GM12873 (cell line): ENCODE measurements around the gene SLC12A1.

Experiments
- TF ChIP-seq, protein P1 (sequence below): IDR thresholded peaks from 2 replicates; pipeline ENCODE4 v1.5.1; 2012; ENCODE audit warnings: low read depth, mild to moderate bottlenecking, moderate library complexity, low read length, control low read depth; ENCODE audit not compliant: insufficient read depth; ENCODE audit errors: missing control alignments

SLC12A1 gene

DNA sequence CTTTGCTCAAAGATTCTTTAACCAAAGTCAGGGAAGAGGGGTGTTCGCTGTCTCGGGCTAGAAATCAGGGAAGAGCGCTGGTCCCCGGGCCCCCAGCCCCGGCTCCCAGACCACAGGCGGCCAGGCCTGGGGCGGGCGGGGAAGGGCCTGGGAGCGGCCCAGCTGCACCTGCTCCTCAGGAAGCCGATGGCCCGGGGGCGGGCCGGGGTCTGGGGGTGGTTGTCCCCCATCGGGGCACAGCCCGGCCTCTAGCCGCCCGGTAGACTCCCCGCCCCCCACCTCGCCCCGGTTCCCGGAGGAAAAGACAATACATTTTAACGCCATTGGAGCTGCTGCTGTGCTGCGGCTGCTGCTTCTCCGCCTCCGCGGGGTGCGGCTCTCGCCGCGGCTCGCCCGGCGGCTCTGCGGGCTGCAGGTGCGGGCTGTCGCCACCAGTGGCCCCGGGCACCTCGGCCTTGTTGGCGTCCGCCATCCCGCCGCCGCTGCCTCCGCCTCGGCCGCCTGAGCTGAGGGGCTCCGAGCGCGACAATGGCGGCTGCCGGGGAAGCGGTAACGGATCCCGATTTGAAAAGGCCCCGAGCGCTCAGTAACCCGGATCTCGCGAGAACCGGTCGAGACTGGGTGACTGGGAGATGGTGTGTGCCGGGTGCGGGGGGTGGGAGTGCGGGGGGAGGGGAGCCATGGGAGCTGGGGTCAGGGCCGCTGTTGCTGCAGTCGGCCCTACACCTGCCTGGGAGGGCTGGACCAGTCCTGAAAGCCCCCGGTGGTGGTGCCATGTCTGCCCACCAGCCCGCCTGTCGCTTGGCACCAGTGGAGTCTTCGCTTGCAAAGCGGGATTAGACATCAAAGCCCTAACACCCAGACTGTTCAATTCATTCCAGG, 28.1 kb upstream of the SLC12A1 start, which contains the start of gene MYEF2:
Gene MYEF2 (minus strand): TSS at position 530 of the 882 bp plus-strand sequence. CDS start 58 bp downstream, at position 472.
- TF ChIP-seq, protein P1, sequence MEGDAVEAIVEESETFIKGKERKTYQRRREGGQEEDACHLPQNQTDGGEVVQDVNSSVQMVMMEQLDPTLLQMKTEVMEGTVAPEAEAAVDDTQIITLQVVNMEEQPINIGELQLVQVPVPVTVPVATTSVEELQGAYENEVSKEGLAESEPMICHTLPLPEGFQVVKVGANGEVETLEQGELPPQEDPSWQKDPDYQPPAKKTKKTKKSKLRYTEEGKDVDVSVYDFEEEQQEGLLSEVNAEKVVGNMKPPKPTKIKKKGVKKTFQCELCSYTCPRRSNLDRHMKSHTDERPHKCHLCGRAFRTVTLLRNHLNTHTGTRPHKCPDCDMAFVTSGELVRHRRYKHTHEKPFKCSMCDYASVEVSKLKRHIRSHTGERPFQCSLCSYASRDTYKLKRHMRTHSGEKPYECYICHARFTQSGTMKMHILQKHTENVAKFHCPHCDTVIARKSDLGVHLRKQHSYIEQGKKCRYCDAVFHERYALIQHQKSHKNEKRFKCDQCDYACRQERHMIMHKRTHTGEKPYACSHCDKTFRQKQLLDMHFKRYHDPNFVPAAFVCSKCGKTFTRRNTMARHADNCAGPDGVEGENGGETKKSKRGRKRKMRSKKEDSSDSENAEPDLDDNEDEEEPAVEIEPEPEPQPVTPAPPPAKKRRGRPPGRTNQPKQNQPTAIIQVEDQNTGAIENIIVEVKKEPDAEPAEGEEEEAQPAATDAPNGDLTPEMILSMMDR, result no peak

DNA sequence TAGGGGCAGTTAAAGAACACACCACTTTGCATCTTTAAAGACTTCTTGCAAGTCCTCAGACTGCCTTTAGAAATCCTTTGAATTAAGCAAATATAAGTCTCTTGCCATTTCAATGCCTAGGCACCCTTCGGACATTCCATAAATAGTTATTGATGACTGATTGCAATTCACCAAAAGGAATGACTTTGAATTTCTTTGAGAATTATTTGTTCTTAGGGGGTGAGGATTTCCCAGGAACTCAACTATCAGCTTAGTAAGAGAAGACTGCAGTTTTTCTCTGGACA, 27.5 kb upstream of the SLC12A1 start:
- TF ChIP-seq, protein P1, result no peak

DNA sequence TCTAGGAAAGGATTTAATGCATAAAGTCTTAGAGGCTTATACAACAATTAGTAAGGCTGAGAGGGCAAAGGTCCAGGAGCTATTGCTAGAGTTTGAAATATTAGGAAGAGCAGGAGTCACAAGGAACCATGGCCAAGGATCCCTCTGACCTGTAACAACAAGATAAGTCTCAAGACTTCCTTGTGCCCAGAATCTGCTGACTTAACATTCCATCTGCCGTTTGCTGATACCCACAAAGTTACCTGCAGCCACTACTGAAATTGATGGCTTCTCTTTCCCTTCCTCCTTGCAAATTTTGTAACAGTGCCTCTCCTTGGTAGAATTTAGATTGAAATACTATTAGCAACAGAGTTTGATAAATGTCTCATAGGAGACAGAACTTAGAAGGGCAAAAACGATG, 23.4 kb upstream of the SLC12A1 start:
- TF ChIP-seq, protein P1, result no peak

DNA sequence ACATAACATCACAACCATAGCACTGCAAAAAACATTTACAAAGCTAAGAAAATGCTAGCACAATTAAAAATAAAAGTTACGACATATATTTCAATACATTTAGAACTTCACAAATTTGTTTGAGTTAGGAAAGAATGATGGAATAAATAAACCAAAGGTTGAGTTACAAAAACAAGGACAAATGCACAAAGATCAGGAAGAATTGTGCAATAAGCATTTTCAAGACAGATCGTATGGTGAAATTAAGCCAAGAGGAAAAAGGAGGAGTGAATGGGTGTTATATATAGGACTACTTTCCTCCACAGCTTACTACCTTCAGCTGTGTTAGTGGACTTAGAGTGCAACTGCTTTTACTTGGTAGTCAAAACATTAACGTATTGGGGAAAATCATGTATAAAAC, 20.6 kb upstream of the SLC12A1 start:
- TF ChIP-seq, protein P1, result no peak

DNA sequence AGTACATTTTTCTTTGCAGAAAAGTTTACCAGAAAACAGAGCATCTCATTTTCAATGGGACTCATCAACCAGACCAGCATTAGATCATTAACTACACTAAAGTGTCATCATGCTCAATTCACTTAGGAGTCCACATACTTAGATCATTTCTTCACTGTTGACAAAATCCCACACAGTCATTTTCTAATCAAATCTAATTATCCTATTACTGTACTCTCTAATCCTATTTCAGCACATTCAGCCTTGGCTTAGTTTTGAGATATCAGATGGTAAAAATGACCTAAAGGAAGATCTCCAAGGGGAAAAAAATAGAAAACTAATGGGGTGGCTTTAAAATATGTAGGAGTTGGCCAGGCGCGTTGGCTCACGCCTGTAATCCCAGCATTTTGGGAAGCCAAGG, 19.8 kb upstream of the SLC12A1 start:
- TF ChIP-seq, protein P1, result no peak

DNA sequence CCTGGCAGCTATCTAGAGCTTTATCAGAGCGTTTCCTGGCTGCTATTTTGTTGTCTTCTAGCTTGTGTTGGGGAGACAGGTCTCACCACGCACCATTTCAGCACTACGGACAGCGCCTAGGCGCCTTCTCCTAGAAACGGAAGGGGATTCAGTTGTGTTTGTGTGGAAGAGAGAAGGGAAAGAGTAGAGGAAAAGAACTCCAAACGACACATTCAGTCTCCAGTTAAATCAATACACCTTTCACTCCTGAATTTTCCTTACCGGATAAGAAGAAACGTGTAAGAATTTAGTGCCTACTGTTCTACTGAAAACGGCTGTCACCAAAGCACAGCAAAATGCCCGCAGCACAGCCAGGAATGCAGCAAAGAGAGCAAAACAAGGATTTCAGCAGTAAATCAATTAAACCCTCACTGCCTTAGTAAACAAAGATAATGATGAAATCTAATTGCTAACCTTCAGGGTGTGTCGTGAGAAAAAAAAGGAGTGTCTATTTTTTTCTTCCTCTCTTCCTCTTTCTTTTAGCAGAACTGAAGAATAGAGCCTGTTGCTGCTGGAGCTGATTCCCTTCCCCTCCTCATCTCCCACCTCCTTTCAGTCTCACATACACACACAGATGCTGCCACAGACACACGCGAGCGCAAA, 15.0 kb upstream of the SLC12A1 start:
- TF ChIP-seq, protein P1, result no peak

DNA sequence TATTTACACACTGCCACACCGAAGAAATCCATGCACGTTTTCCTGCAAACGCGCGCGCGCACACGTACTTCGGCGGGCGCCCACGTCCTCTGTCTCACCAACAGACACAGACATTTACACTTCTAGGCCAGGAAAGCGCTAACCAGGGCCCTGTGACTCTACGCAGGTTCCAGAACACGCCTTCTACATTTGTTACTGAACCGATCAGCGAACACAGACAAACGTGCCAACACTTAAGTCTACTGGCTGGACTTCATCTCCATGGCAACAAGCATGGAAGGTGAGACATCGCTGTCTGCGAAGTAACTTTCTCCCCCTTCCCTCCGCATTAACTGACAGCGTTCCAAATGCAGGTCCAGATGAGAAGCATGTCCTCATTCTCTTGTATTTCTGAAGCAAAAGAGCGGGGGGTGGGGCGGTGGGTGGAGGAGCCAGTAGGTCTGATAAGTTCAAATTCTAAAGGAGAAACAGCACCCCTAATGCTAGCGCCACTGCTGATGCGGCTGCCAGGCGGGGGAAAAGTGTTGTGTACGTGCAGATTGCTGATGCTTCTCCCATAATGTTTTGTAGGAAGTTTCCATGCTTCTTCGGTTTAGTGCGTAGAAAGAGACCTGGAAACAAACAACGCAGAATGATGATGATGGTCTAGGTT, 14.4 kb upstream of the SLC12A1 start, which contains the start of gene CTXN2:
Gene CTXN2 (plus strand): TSS at position 92 of the 652 bp plus-strand sequence. CDS start 9,636 bp downstream, outside the sequence.
- TF ChIP-seq, protein P1, result no peak
